Activated naive CD8-positive, alpha-beta T cell treated with anti-CD3 and anti-CD28 coated beads, Interleukin-2, amount 50 U/mL, for 16 hours (primary cell): ENCODE data around the gene NIN.

Experiments used
- DNase-seq: peaks from one replicate; pipeline ENCODE4 v3.0.0-alpha.2; 2020; ENCODE audit warnings: low read depth, low spot score

NIN gene

GRCh38 chr14:50790589-50790988 is 40.4 kb downstream of the NIN start:
- DNase-seq = no peak

GRCh38 chr14:50786751-50787464 is 44.1 kb downstream of the NIN start:
- no peak for DNase-seq

DNA sequence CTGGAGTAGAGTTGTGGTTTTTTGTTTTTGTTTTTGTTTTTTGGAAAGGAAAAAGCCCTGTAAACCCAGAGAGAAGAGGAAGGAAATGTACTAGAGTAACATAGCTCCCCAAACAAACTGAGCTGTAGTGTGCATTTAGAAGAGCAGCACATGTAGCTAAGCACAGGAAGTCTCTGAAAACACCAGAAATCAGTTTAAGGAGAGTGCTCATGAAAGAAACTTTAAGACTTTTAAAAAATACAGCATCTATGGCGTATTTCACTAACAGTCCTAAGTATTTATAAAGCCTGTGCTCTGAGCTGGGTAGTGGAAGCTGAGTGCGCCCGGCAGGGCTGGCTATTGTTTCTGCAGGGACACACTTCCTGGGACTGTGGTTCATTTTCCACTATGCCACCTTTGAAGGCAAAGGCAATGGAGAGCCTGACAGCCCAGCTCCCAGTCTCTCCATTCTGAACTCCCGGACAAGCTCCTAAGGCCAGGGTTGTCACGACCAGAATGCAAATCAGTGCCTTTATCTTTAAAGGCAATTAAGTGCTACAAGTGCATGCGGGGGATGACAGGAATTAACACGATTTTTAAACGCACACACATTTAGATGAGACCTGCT is 45.4 kb downstream of the NIN start:
- DNase-seq = no peak

- DNase-seq = no peak
Measured at GRCh38 chr14:50784683-50785456, 46.1 kb downstream of the NIN start.

GRCh38 chr14:50783563-50783962 is 47.4 kb downstream of the NIN start:
- no peak for DNase-seq

GRCh38 chr14:50780393-50780792 is 50.6 kb downstream of the NIN start:
- DNase-seq = no peak

GRCh38 chr14:50778721-50779483 is 52.1 kb downstream of the NIN start:
- DNase-seq = no peak

- no peak for DNase-seq
Measured at GRCh38 chr14:50776522-50776921, 54.4 kb downstream of the NIN start.

GRCh38 chr14:50775357-50775756 is 55.6 kb downstream of the NIN start:
- DNase-seq = no peak

- DNase-seq = no peak
Measured at GRCh38 chr14:50774542-50775267, 56.3 kb downstream of the NIN start.

DNA sequence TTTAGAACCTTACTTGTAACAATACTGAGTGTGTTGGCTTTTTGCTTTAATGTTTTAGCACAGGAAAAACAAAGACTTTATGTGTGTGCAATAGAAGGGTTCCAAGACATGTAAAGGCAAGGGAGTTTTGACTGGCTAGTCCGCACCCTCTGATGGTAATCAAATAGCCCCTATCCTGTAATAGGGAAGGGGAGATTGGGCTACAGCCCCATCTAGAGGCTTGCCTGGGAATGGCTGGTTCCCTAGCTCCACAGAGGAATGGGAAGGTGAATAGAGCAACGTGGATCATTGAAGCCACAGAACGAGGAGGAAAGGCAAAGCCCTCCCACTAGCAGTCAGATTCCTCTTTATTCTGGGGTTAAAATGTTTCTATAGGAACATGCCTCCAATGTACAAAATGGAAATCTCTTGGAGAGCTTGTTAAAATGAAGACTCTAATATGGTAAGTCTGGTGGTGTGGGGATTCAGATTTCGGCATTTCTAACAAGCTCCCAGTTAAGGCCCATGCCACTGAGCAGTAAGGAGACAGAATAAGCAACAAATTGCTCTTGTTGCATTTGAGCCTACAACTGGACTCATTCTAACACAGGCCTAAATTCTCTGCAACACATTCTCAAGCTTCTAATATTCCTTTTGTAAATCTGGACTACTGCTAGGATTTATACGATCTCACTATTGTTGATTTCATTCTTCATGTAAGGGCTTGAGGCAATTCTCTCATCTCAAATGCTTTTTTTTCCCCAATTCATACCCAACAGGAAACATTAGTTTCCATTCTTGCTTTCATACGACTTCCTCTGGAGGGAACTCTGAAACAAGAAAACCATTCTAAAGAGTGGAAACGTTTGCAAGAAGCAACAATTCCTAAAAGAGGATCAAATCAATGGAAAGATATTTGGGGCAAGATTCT is 57.1 kb downstream of the NIN start:
- DNase-seq = no peak

- no peak for DNase-seq
Measured at GRCh38 chr14:50772412-50772811, 58.5 kb downstream of the NIN start.

GRCh38 chr14:50770586-50770985 is 60.4 kb downstream of the NIN start:
- DNase-seq = no peak

DNA sequence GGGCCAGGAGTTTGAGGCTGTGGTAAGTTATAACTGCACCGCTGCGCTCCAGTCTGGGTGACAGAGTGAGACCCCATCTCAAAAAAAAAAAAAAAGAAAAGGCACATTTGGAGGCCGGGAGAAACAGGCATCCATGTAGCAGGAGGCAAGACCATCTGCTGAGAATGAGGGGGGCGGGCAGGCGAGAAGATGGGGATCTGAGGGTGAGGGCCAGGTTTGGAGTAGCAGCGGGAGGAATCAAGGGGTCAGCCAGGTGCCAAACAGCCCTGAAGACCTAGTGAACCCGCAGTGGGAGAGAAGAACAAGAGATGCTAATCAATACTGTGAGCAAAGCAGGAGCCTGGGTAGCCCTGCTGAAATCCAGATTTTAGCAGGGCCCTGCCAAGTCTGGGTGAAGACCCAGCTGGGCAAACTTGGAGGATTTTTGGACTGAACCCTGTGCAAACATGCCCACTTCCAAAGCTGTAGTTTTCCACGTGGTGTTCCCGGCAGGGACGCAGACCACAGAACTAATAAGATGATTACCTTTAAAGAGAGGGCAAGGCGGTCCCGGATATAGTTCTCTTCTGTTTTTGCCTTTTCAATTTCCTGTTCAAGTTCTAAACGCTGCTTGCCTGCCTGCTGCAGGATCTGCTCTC is 61.0 kb downstream of the NIN start:
- no peak for DNase-seq

DNA sequence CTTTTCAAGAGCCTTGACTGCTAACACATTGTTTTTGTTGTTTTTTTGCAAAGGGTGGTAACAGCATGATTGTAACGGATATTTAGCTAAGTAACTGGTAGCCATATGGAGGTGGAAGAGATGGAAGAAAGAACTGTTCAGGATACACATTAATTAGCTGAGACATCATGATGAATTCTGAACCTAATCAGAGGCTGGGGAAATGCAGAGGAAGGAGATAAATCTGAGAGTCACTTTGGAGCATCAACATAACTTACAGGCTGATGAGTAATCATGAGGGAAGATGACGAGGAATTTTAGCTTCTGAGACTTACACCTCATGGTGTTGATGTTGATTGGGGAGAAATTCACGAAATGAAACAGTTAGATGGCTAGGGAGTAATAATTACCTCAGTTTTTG is 62.3 kb downstream of the NIN start:
- DNase-seq = no peak

- DNase-seq = no peak
Measured at GRCh38 chr14:50766338-50766886, 64.5 kb downstream of the NIN start.

DNA sequence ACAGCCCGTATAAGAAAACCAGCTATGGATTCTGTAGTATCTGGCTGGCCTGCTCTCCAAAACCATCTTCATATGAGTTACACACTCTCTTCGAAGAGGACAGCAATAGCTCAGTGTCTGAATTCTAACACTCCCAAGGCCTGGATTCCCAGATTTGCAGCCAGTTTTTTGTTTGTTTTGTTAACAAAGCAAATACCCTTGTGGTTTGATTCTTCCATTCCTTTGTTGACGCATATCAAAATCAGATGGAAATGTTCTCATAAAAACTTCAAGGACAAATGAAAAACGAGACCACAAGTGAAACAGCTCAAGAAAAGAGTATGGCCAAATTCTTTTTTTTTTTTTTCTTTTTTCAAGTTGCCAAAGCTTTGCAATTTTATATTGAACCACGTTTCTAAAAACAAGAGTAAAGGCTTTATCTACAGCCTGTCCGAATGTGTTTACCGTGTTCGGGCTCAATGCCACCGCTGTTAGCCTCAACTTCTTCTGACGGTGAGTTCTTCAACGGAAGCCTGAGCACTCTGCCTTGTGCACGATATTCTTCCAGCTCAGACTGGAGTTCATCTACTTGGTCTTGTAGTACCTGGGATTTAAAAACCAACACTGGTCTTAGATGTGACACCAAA is 67.5 kb downstream of the NIN start:
- DNase-seq = no peak

DNA sequence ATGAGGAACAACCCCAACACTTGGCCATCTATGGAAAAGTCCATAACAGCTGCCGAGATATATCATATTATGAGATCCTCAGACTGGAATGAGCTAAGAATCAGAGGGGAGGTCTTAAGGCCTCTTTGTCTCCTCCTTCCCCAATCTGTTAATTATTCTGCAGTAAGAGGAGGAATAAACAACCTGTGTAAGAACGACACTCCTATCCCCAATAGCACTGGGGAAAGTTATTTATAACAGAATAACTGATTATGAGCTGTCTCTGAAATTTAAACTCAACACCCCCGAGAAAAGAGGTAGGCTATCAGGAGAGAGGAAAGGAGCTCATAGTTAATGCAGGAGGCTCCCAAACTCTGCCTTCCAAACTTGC is 68.0 kb downstream of the NIN start:
- no peak for DNase-seq
